NCI-H82 treated with DMSO at 0.1 percent for 48 hours (cell line): Measurements from ENCODE around the gene TCAIM.
A peak's percentile ranks its signal among the peaks of the same experiment; 100 is the strongest.

ENCODE experiments used
- DNase-seq: peaks from one replicate; lab custom pipeline; 2025; ENCODE audit not compliant: unreplicated experiment; lab: John Stamatoyannopoulos, UW

TCAIM gene, protein sequence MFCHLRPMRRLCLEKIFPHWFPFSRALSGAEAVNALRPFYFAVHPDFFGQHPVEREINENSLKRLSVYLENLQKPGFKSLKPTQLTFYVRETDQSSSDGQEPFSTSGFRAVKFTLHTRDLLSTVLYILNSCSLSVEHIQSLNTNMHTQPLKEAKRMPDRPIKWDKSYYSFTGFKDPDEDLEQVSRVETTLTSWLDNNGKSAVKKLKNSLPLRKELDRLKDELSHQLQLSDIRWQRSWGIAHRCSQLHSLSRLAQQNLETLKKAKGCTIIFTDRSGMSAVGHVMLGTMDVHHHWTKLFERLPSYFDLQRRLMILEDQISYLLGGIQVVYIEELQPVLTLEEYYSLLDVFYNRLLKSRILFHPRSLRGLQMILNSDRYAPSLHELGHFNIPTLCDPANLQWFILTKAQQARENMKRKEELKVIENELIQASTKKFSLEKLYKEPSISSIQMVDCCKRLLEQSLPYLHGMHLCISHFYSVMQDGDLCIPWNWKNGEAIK

DNA sequence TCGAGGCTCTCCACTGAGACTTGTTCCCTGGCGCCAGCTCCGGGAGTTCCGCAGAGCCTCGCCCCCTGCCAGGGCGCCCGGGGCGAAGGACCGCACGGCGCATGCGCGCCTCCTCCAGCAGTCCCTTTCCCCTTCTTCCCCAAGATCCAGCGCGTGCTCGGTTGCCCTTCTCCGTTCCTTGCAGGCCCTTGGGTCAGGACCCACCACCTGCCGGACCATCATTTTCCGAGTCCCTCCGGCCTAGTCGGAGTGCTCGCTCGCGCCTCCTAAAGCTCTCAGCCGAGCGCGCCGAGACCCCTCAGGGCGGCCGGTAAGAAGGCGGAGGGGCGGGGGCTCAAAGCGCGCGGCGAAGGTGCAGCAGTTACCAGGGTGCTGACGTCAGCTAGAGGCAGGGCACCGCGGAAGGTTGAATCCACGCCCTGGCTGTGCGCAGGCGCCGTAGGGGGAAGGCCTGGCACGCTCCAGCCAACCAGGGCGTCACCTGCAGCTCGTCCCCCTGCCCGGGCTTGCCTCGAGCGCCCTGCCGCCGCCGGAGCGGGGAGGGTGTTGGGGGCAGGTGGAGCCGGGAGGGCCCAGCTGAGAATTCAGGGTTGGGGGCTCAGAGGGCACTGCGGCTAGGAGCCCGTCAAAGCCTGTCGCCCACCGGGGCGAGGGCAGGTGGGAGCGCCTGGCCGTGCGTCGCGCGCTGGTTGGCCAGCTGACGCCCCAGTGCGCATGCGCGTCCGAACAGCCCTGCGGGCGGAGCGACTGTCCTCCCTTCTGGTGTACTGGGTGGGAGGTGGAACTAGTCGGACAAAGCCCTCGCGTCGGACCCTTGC, at the start of gene TCAIM:
Gene TCAIM (plus strand): TSS at position 757 of the 818 bp plus-strand sequence. CDS start 16,017 bp downstream, outside the sequence.
- DNase-seq = peak; percentile 87

DNA sequence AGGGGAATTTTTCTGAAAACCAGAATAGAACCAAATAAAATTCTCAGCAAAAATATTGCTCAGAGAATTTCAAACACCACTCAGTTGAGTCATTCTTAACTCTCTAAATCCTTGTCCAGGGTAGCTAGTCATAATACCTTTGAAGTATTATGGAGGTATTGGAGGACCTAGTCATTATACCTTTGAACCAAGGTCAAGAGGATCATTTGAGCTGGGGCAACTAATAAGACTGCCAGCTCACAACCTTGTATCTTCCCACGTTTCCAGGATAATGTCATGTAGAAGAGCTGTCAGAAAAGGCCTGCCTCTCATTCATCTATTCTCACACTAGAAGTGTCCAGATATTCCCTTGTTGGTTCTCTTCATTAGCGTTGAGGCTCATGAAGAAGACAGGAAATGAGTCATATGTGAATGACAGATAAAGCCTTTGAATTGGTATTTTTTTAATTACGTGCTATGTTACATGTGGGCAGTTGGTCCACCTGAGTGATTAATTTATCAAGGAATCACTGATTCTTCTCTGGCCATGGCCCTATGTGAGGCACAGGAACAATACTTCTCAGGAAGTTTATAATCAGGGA, 48.6 kb upstream of the TCAIM start:
- no peak for DNase-seq

DNA sequence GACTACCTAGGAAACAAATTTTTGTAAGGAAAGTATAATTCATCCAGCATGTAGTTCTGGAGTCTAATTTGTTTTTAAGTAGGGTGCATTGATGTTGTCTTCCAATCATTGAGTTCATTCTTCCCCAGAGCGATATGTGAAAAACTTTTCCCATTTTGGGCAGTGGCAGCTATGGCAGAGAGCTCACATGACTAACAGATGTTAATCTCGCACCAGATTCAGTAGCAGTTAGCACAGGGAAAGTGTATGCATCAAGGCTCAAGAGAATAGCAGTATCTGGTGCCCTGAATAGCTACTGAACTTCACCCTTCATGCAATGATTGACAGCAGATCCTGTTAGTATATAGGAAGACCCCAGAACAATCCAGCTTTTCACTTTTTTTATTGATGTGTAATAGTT, 46.3 kb upstream of the TCAIM start:
- DNase-seq = no peak

DNA sequence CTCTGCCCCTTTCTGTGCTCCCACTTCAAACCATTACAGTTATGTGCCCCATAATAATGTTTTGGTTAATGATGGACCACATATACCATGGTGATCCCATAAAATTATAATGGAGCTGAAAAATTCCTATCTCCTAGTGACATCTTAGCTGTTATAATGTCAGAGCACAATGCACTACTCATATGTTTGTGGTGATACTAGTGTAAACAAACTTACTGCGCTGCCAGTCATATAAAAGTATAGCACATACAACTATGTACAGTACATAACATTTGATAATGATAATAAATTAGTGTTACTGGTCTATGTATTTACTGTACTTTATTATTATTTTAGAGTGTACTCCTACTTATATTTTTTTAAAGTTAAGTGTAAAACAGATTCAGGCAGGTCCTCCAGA, 45.6 kb upstream of the TCAIM start:
- no peak for DNase-seq

DNA sequence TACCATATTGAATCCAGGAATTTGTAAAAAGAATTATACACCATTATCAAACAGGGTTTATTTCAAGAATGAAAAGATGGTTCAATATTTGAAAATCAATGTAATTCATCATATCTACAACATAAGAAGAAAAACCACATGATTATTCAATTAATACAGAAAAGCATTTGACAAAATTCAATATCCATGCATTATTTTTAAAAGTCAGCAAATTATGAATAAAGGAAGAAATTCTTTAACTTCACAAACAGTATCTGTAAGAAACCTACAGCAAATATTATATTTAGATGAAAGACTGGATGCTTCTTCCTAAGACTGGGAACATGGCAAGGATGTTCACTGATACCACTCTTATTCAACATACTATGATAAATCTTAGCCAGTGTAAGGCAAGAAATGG, 41.3 kb upstream of the TCAIM start:
- no peak for DNase-seq

DNA sequence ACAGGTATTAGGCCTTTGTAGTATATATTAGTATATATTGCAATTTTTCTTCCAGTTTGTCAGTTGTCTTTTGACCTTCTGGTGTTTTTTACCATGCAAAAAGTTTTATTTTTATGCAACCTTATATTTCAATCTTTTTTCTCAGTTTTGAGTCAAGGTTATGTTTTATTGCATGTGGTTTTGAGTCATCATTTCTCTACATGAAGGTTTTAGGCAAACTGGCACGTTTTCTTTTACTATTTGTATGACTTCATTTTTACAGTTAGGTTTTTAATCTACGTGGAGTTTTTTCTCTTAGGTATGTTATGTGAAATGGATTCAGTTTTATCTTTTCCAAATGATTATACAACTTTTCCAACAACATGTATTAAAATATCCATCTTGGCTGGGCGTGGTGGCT, 36.8 kb upstream of the TCAIM start:
- DNase-seq = no peak

DNA sequence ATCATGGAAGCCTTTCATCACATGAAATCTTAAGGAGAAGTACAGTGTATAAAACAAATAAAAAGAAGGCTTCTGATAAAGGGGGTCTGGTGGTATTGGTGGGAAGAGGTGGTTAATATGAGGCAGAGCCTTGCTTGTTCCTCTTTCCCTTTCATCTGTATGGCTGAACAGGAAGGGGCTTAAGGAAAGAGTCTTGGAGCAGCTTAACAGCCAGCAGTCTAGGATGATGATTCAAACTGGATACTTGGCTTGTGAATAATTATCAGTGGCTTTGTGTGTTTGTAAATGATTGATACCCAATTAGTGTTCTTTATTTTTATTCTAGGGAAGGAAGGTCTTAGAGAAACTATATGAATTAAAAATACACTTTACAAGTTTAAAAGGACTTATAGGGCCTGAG, 29.1 kb upstream of the TCAIM start:
- DNase-seq = no peak

DNA sequence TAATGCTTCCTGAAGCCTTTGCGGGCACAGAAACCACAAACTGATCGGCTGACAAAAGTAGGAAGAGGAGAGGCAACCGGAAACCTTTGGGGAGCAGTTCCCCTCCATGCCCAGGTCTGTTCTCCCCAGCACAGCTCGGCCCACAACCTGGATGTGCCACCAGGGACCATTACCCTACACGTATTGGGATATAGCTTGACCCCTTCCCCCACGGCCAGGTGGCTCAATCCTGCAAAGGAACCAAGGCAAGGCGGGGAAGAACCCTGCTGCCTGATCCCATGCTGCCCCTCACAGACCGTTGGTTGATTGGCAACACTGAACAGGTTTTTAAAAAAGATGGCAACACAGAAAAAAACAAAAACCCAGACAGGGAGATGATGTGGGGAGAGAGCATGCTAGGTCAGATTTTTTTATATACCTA, 19.7 kb upstream of the TCAIM start:
- DNase-seq = no peak

DNA sequence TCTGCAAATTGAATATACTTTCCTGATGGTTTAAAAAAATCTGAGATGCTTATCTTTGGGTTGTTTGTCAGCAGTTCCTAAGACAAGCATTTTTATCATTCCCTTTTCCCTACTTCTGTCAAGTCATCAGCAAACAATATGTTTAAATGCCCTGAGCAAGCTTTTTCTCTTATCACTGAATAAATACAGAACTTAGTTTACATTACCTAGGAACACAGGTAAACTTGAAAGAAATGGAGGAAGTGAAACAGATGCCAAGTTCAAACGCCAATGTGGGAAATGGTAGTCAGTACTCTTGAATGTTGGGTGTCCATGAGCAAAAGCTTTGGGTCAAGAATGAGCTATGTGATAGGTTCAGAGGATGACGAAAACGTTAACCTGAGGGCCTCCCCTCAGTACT, 17.2 kb upstream of the TCAIM start:
- DNase-seq = no peak

DNA sequence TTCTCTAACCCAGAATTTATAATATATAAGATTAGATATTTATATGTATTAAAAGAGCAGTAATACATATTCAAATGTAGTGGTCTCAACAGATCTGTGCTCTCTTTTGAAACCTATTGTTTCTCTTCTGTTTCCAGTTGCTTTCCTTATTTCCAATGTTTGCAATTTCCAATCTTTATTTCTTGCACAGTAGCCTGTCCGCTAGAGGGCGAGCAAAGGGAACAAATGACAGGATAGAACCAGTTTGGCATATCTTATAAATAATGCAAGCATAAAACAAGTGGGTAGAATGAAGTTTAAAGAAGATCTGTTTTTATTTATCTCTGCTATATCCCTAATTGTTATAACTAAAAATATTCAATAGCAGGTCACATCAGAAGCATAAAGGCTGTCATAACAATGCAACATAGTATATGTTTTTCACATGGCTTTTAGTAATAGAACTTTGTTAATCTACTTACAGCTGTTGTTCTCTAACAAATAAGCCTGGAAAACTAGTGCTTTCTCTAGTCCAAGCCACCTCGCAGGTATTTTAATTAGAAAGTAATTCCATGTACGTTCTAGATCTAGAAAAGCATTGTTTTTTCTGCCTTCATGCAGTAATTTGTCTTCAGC, 15.1 kb upstream of the TCAIM start:
- peak; percentile 34 for DNase-seq

DNA sequence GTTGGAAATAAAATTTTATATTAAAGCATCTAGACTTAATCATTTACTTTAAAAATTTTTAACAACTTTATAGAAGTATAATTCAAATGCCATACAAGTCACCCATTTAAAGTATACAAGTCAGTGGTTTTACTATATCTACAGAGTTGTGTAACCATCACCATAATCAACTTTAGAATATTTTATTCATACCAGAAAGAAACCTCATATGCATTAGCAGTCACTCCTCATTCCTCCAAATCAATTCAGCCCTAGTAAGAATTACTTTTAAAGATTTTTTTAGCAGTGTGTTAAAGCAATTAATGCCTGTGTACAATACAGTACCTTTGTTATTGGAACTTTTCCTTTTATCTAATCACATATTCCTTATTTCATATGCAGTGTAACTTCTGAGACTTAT, 14.0 kb upstream of the TCAIM start:
- no peak for DNase-seq

DNA sequence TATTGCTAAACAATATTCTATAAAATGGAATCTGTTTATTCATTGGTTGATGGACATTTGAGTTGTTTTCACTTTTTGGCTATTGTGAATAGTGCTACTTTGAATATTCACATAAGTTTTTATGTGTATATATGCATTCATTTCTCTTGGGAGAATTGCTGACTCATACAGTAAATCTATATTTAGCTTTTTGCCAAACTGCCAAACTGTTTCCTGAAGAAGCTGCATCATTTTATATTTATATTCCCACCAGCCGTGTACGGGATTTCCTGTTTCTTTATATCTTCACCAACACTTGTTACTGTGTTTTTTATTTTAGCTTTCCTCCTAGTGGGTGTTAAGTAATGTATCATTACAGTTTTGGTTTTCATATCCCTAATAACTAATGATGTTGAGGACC, 12.5 kb upstream of the TCAIM start:
- no peak for DNase-seq

DNA sequence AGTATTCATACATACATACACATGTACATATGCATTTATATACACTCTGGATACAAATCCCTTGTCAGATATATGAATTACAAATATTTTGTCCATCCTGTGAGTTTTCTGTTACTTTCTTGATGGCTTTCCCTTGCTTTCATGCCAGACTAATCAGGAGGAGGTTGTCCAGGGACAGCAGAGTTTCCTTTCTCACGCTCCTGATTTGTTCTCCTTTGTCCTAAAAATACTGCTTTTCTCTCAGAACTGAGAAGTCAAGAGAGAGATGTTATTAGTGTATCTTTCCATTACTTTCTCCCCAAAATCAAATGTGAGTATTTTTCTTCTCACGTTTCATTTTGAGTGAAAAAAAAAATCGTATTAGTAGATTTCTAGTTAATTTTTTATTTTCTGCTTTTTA, 12.1 kb upstream of the TCAIM start:
- DNase-seq = no peak

DNA sequence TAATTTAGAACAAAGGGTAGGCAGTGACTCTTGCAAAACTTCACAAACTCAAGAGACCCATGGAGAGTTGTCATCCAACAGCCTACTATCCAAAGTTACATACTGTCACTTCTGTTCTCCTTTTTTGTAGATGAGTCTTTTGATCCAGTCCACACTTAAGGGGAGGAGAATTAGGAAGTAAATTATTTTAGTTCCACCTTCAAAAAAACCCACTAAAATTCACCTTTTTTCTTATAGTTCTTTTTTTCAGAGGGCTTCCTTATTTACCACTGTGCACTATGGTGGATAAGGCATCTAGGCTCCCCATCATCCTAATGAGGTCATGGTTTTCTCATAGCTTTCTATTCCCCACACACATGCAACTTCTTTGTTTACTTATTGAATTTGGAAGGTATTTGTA, 8.6 kb upstream of the TCAIM start:
- no peak for DNase-seq

DNA sequence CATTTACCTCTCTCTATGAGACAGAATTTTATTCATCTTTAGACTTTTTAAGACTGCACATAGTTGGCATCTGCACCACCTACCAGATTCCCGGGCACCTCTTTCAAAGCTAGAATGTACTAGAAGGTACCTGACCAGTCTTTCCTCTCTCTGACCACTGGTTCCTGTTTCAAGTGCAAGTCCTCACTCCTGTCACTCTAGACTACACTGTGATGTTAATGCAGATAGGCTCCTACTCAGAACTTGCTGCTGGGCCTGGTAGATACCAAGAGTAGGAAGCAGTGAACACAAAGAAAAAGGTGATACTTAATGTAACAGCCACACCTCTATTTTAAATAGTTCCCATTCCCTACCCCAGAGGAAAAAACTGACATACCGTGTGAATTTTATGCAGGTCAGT, 8.1 kb upstream of the TCAIM start:
- DNase-seq = no peak

DNA sequence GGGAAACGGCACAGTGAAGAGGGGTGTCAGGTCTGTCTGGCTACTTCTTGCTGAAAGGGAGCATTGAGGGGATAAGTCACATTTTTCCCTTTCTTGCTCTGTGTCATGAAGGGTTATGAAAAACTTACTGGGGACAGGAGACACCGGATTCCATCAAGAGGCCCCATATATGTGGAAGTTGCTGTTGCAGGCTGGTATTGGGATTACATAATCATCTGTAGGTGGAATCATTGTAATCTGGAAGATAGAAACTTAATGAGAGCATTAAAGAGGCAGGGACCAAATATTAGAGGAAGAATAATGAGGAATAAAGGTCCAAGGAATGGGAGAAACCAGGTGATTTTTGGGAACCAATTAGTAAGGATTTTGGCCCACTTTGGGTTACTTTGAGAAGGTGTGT, 4.2 kb upstream of the TCAIM start:
- DNase-seq = no peak

DNA sequence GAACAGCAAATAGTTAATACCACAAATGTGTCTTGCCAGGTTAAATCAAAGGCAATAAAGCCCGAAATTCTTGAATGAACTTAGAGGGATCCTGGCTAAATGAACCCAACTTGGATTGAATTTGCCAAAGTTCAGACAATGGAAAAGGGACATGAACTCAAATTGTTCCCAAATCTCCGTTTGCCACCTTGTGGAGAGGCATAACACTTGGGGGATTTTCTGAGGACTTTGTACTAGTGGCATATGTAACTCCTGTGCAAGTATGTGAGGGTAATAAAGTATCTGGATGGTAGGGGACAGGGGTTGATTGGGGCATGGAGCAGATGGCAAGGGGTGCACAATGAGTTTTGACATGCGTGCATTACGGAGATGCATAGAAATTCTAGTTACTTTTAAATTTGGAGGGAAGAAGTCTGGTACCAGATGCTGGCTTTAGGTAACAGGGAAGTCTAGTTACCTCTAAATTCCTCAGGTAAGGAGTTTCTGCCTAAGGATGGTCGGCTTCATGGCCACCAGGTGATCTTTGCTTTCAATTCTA, 1.2 kb upstream of the TCAIM start:
- DNase-seq = no peak

DNA sequence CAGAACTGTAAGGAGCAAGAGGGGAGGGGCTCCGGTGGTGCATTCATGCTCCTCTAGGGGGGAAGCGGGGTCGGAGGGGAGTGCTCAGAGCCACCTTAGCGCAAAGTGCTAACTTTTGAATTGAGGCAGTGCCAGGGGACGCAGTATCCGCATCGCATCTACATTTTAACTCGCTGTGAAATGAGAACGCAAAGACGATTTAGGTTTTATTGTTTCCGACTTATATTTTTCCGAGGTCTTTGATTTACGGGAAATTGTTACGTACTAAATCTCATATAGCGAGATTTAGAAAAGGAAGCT, 212 bp downstream of the TCAIM start:
- no peak for DNase-seq

DNA sequence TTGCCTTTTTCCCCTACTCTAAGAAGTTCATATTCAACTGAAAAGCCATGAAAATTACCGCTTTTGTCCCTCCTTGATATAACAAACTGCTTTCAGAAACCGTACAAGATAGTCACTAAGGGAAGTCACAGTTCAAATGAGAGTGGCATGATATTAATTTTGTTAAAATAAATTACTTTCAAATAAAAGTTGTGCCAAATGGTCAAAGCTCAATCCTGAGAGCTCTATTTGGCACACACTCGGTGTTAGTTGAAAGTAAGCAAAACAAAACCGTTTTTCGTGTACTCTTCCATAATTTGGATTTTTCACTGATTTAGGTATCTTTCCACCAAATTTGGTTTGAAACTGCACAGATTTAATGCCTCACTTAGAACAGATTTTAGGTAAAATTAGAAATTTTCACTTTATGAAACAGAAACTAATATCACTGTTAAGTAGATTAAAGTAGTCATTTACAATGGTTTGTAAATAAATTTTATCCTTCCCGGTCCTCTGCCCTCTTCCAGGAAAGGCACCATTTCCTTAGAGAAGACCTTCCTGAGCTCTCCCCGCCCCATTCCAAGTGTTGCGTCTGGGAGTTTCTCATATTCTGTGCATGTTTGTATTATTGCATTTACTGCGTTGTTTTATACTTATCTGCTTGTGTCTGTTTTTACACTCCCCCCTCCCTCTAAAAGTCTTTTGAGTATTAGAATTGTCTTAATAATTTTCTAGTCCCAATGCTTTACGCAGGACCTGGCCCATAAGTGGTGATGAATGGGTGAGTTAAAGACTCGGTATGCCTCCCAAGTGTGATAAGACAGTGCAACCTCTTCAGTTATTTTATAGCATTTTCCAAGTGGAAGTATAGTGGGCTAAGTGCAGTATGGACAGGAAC, 853 bp downstream of the TCAIM start:
- no peak for DNase-seq

DNA sequence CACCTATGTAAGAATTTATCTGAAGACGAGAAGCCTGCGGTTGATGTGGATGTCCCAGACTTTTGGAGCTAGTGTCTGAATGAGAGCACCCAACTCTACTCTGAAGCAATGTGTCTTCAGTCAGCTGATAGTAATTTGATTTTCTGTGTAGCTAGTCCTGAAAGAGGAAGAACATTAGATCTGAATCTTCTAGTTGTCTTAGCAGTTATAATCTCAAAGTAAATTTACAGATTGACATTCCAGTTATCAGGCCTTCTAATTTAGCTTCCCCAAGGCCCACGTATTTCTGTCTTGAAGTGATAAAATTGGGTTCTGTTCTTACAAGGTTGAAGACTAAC, 1.5 kb downstream of the TCAIM start:
- DNase-seq = no peak
